ENCODE results near the gene C6orf132. TPM values are rescaled to one million over a fixed set of nuclear protein-coding genes. Genes with fewer than 3 reads are reported as not detected.

The C6orf132 gene
- total RNA-seq, 4 donors from 2014 or later: 3.0 to 19.0 (median 3.6) TPM

GRCh38 chr6:42112351-42112750, 30.1 kb downstream of the C6orf132 start:
- ATAC-seq (ENCODE audit: low FRiP score) (no peak), DNase-seq (ENCODE audit: low spot score) (no peak)
- TF ChIP-seq CTCF (IDR thresholded peaks at IDR 0.05): no peak

- no peak for TF ChIP-seq CTCF (IDR thresholded peaks at IDR 0.05)
- ATAC-seq (ENCODE audit: low FRiP score): no peak
Observed at GRCh38 chr6:42110683-42111082, 31.7 kb downstream of the C6orf132 start.

GRCh38 chr6:42108071-42108470, 34.3 kb downstream of the C6orf132 start:
- no peak for TF ChIP-seq CTCF (IDR thresholded peaks at IDR 0.05)
- ATAC-seq (ENCODE audit: low FRiP score): no peak
- DNase-seq (ENCODE audit: low spot score): no peak

More at GRCh38 chr6:42110683-42111082, 31.7 kb downstream of the C6orf132 start:
- no peak for DNase-seq (ENCODE audit: low spot score)

- DNase-seq (ENCODE audit: low spot score): no peak
- TF ChIP-seq CTCF (IDR thresholded peaks at IDR 0.05): no peak
- peak; percentile 30 for ATAC-seq (ENCODE audit: low FRiP score)
Observed at GRCh38 chr6:42106112-42107023, 36.1 kb downstream of the C6orf132 start.

GRCh38 chr6:42105709-42106108, 36.7 kb downstream of the C6orf132 start:
- TF ChIP-seq CTCF (IDR thresholded peaks at IDR 0.05): no peak
- ATAC-seq (ENCODE audit: low FRiP score) (no peak), DNase-seq (ENCODE audit: low spot score) (no peak)

- no peak for ATAC-seq (ENCODE audit: low FRiP score)
- DNase-seq (ENCODE audit: low spot score): no peak
- no peak for TF ChIP-seq CTCF (IDR thresholded peaks at IDR 0.05)
Observed at GRCh38 chr6:42105156-42105648, 37.2 kb downstream of the C6orf132 start.

- DNase-seq (ENCODE audit: low spot score): no peak
- ATAC-seq (ENCODE audit: low FRiP score): no peak
- TF ChIP-seq CTCF (IDR thresholded peaks at IDR 0.05): no peak
Observed at GRCh38 chr6:42104804-42105125, 37.7 kb downstream of the C6orf132 start.

Data from omental fat pad (tissue), 4 donors.